ENCODE results near the gene APBA2.

Gene APBA2

GRCh38 chr15:29113336-29114220, 227.8 kb downstream of the APBA2 start:
- peak in 1 of 58 donors; percentile 34 for DNase-seq

GRCh38 chr15:29114221-29115092, 228.7 kb downstream of the APBA2 start:
- peak in 14 of 58 donors; percentile 12 to 57 (median 30) for DNase-seq

GRCh38 chr15:29115093-29115991, 229.6 kb downstream of the APBA2 start:
- DNase-seq, result peak in 14 of 58 donors; percentile 19 to 73 (median 50)

GRCh38 chr15:29116970-29117700, 231.4 kb downstream of the APBA2 start:
- DNase-seq, result no peak

GRCh38 chr15:29117778-29118177, 232.0 kb downstream of the APBA2 start:
- DNase-seq, result no peak

- DNase-seq, result no peak
Measured at GRCh38 chr15:29119847-29120246, 234.1 kb downstream of the APBA2 start.

- no peak for DNase-seq
Measured at GRCh38 chr15:29120593-29121368, 235.0 kb downstream of the APBA2 start.

- no peak for DNase-seq
Measured at GRCh38 chr15:29121369-29121656, 235.5 kb downstream of the APBA2 start.

GRCh38 chr15:29121907-29122306, 236.1 kb downstream of the APBA2 start:
- DNase-seq, result no peak

- no peak for DNase-seq
Measured at GRCh38 chr15:29122506-29122905, 236.7 kb downstream of the APBA2 start.

GRCh38 chr15:29123171-29123570, 237.4 kb downstream of the APBA2 start:
- DNase-seq, result no peak

- DNase-seq, result no peak
Measured at GRCh38 chr15:29123991-29124390, 238.2 kb downstream of the APBA2 start.

- DNase-seq, result no peak
Measured at GRCh38 chr15:29124581-29125381, 239.0 kb downstream of the APBA2 start.

GRCh38 chr15:29125382-29126207, 239.8 kb downstream of the APBA2 start:
- DNase-seq, result no peak

GRCh38 chr15:29126208-29126536, 240.4 kb downstream of the APBA2 start:
- DNase-seq, result no peak

GRCh38 chr15:29126821-29127461, 241.2 kb downstream of the APBA2 start:
- DNase-seq, result no peak
